Tibial artery (tissue), 4 donors: ENCODE results near the gene CXCL17.

Experiments
- DNase-seq, 2 donors: peaks; one replicate each; pipeline ENCODE4 v3.0.0-alpha.2; 2019
- H3K27ac ChIP-seq, 2 donors: fragments of 200-600 bp; sonication (generic) in 1 of 2; 1 replicate in 1 of 2; 2 replicates in 1 of 2; pipeline ENCODE4 v1.5.1; 2018 to 2019; ENCODE audit warnings: mild to moderate bottlenecking in 1 of 2
- H3K27me3 ChIP-seq, 2 donors: fragments of 200-600 bp; sonication (generic) in 1 of 2; one replicate each; pipeline versions ENCODE4 v1.5.1 to v1.6.0; 2016 to 2019
- H3K36me3 ChIP-seq, 3 donors: fragments of 200-600 bp; sonication (generic) in 2 of 3; one replicate each; pipeline ENCODE4 v1.5.1; 2016 to 2019; ENCODE audit warnings: mild to moderate bottlenecking in 2 of 3
- H3K4me1 ChIP-seq, 4 donors: fragments of 200-600 bp; sonication (generic) in 2 of 4; 1 replicate in 3 of 4; 2 replicates in 1 of 4; pipeline ENCODE4 v1.5.1; 2016 to 2019
- H3K4me3 ChIP-seq, 2 donors: fragments of 200-600 bp; sonication (generic) in 1 of 2; 1 replicate in 1 of 2; 2 replicates in 1 of 2; pipeline ENCODE4 v1.5.1; 2018 to 2019; ENCODE audit warnings: mild to moderate bottlenecking in 2 of 2
- H3K9me3 ChIP-seq, 3 donors: fragments of 200-600 bp; sonication (generic) in 1 of 3; one replicate each; pipeline ENCODE4 v1.5.1; 2016 to 2019
- intact Hi-C: fragments of 100-400 bp; cut with DNase I; formaldehyde crosslinking; loops from one replicate; pipeline ENCODE4 v1.15.0; 2023; ENCODE audit warnings: low total_unique reads
- TF ChIP-seq, protein P1 (sequence below), 2 experiments: fragments of 200-600 bp in 1 of 2; fragments of 450-650 bp in 1 of 2; IDR thresholded peaks; one replicate each; pipeline ENCODE4 v1.5.1; 2017 to 2019; ENCODE audit warnings: antibody characterized with exemption in 2 of 2, mild to moderate bottlenecking in 1 of 2, moderate library complexity in 1 of 2

CXCL17 gene

DNA sequence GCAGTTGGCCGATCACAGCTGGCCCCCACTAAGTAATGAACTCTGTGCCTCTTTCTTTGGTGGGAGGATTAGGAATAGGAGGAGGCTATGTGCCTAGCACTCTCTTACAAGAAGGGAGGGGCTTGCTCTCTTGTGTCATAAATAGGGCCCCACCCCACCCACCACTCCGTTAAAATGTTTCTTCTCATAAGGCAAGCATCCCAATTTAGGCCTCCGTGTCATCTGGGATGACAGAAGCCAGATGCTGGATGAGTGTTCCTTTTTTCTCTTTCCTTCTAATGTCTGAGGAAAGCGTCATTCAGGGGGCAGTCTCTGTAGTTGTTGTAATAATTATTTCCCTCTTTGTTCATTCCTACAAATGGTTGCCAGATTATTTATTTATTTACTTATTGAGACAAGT, 15.4 kb downstream of the CXCL17 start, which contains the start of gene LIPE:
Gene LIPE, minus strand, starts transcription at position 76 of the 400 bp plus-strand sequence. CDS start 239 bp downstream, outside the sequence.
- no peak for DNase-seq

DNA sequence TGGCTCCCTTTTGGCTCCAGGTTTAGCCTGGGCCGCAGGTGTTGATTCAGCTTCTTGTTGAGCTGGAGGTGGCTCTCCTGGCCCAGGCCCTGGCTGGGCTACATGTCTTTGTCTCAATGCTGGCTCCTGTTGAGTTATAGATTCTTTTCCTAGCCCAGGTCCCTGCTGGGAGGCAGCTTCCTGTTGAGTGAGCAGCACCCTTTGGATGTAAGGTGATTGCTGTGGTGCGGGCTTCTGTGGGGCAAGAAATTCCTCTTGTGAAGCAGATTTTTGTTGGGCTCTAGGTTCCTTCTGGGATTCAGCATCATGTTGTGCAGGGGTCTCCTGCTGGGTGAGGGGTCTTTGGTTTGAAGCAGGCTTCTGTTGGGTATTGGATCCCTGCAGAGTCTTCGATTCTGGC, 16.1 kb downstream of the CXCL17 start:
- no peak overlapping the region for H3K4me3 ChIP-seq
- H3K9me3 ChIP-seq = no peaks in the 10 kb centered on the region
- intact Hi-C loops = no loop called here
- peaks cover 0 to 43% of the 10 kb centered on the region in 2 donors for H3K27me3 ChIP-seq
- no peaks in the 10 kb centered on the region for H3K36me3 ChIP-seq
- H3K4me1 ChIP-seq = peaks cover 0 to 20% (median 14%) of the 10 kb centered on the region in 4 donors
- H3K27ac ChIP-seq = no peak overlapping the region
- TF ChIP-seq, protein P1, sequence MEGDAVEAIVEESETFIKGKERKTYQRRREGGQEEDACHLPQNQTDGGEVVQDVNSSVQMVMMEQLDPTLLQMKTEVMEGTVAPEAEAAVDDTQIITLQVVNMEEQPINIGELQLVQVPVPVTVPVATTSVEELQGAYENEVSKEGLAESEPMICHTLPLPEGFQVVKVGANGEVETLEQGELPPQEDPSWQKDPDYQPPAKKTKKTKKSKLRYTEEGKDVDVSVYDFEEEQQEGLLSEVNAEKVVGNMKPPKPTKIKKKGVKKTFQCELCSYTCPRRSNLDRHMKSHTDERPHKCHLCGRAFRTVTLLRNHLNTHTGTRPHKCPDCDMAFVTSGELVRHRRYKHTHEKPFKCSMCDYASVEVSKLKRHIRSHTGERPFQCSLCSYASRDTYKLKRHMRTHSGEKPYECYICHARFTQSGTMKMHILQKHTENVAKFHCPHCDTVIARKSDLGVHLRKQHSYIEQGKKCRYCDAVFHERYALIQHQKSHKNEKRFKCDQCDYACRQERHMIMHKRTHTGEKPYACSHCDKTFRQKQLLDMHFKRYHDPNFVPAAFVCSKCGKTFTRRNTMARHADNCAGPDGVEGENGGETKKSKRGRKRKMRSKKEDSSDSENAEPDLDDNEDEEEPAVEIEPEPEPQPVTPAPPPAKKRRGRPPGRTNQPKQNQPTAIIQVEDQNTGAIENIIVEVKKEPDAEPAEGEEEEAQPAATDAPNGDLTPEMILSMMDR (IDR thresholded peaks at IDR 0.05) = no peak
- DNase-seq = no peak

More for the DNA sequence above, 15.4 kb downstream of the CXCL17 start, which contains the start of gene LIPE:
- Histone ChIP-seq H3K4me1 (peaks cover 0 to 20% (median 14%) of the 10 kb centered on the region in 4 donors), H3K9me3 (no peaks in the 10 kb centered on the region), H3K27ac (no peak within 1 kb of the TSS), H3K4me3 (no peak within 1 kb of the TSS), H3K36me3 (no peaks in the 10 kb centered on the region), H3K27me3 (peaks cover 0 to 38% of the 10 kb centered on the region in 2 donors)
- TF ChIP-seq, protein P1 (IDR thresholded peaks at IDR 0.05) = no peak
- intact Hi-C loops = no loop called here

DNA sequence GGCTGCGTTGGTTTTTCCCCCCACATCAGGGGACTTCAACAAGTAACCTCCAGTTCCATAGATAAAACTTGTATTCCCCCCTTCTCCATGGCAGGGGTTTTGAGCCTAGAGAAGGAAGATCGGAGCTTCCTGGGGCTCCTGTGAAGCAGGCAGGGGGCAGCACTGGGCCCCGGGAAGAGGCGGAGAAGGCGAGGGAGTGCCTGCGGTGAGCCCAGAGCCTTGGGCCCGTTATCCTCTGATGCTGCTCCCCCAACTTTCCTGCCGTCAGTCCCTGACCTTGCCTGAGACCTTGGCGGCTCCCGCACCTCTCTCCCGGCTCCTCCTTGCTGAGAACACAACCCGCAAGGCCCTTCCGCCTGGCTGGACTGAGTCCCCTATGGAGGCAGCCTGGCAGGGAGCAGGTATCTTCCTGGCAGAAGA, 18.0 kb downstream of the CXCL17 start:
- Histone ChIP-seq H3K36me3 (no peaks in the 10 kb centered on the region), H3K4me3 (no peak overlapping the region), H3K9me3 (no peaks in the 10 kb centered on the region), H3K4me1 (peaks cover 0 to 20% (median 14%) of the 10 kb centered on the region in 4 donors), H3K27me3 (peaks cover 0 to 48% of the 10 kb centered on the region in 2 donors), H3K27ac (no peak overlapping the region)
- TF ChIP-seq, protein P1 (IDR thresholded peaks at IDR 0.05) = no peak
- no peak for DNase-seq
- intact Hi-C loops = no loop called here

DNA sequence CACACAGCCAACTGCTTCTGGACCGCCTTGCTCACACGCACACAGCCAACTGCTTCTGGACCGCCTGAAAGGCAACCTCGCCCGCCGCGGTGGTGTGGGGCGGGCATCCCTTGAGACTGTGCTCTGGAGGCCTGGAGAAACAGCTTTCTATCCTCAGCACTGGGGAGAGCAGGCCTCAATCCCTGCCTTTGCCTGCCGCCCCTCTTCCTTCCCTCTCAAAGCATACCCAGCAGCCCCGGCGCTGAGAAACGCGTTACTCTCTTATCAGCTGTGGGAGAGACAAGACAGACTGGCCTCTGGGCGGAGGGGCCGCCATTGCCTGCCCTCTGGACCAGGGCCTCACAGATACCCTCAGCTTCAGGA, 18.4 kb downstream of the CXCL17 start:
- Histone ChIP-seq H3K9me3 (no peaks in the 10 kb centered on the region), H3K4me1 (peaks cover 0 to 20% (median 14%) of the 10 kb centered on the region in 4 donors), H3K4me3 (peak overlapping the region in 1 of 2 donors; percentile 40), H3K27me3 (peaks cover 0 to 52% of the 10 kb centered on the region in 2 donors), H3K36me3 (no peaks in the 10 kb centered on the region), H3K27ac (no peak overlapping the region)
- TF ChIP-seq, protein P1 (IDR thresholded peaks at IDR 0.05) = no peak
- no peak for DNase-seq
- intact Hi-C loops = no loop called here

DNA sequence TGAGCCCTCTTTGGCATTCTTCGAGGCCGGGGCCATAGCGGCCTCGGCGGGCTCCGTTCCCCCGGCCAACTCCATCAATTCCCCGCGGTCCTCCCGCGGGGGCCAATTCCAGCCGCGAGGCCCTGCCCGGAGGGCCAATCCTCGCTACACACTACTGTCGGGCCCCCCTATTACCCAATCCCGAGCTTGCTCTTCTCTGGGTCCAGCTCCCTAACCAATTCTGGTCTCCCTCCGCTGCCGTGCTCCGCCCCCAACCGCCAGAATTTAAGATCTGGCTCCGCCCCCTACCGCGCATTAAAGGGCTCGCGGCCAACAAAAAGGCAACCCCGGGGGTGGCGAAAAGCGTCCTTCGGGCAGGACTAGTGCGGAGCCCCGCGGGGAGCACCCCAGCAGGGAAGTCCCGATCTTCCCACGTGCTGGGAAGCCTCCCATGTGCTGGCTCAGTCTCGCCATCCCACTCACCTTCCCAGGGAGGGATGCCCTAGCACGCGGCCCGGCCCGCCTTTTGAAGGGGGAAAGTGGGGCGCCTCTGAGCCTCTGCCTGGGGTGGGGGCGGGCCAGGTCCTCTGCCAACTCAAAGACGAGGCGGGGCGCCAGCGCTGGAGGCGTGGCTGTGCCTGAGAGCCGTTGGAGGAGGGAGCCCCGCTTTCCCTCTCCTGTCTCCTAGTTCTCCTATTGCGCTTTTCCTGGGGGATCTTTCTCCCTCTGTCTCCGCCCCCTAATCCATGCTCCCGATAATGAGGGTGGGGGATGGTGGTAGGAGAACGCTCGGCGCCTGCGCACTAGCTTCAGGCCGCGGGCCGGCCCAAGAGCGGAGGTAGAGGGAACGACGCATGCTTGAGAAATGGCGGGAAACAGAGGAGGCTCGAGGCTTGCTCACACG, 19.0 kb downstream of the CXCL17 start:
- H3K4me3 ChIP-seq = peak overlapping the region; percentile 40 to 54
- H3K36me3 ChIP-seq = no peaks in the 10 kb centered on the region
- intact Hi-C loops = no loop called here
- peak; percentile 75 to 76 for DNase-seq
- H3K9me3 ChIP-seq = no peaks in the 10 kb centered on the region
- no peak overlapping the region for H3K27ac ChIP-seq
- TF ChIP-seq, protein P1 (IDR thresholded peaks at IDR 0.05) = no peak
- peaks cover 0 to 20% (median 14%) of the 10 kb centered on the region in 4 donors for H3K4me1 ChIP-seq
- H3K27me3 ChIP-seq = peaks cover 0 to 56% of the 10 kb centered on the region in 2 donors
